Limb (tissue), 2 donors: ENCODE results near the gene DCST1.

Experiments used
- DNase-seq, 2 donors: peaks; one replicate each; pipeline ENCODE4 v3.0.0-alpha.2; 2016; ENCODE audit errors: extremely low spot score in 2 of 2

The DCST1 gene

GRCh38 chr1:155072531-155073289 is 39.1 kb downstream of the DCST1 start:
- no peak for DNase-seq

- no peak for DNase-seq
These were observed 40.0 kb downstream of the DCST1 start for GRCh38 chr1:155073377-155074242.

- no peak for DNase-seq
These were observed 41.9 kb downstream of the DCST1 start for GRCh38 chr1:155075535-155075934.

- no peak for DNase-seq
These were observed 42.7 kb downstream of the DCST1 start for GRCh38 chr1:155076371-155076770.

- no peak for DNase-seq
These were observed 43.7 kb downstream of the DCST1 start for GRCh38 chr1:155077346-155077745.

- DNase-seq, result no peak
These were observed 44.3 kb downstream of the DCST1 start for GRCh38 chr1:155077758-155078445.

GRCh38 chr1:155078469-155079209 is 45.0 kb downstream of the DCST1 start, which contains the start of gene EFNA3:
Gene EFNA3, plus strand, starts transcription at chr1:155078837. Its CDS starts 105 bp downstream, at chr1:155078942.
- peak; percentile 60 to 93 for DNase-seq

GRCh38 chr1:155079210-155079486 is 45.5 kb downstream of the DCST1 start:
- DNase-seq, result no peak

GRCh38 chr1:155079487-155080311 is 46.1 kb downstream of the DCST1 start:
- peak in 1 of 2 donors; percentile 64 for DNase-seq

GRCh38 chr1:155080312-155081228 is 46.9 kb downstream of the DCST1 start:
- peak in 1 of 2 donors; percentile 91 for DNase-seq

GRCh38 chr1:155081472-155082300 is 48.1 kb downstream of the DCST1 start:
- DNase-seq, result peak in 1 of 2 donors; percentile 59

- DNase-seq, result peak in 1 of 2 donors; percentile 54
These were observed 48.9 kb downstream of the DCST1 start for GRCh38 chr1:155082301-155083051.

GRCh38 chr1:155083052-155083541 is 49.5 kb downstream of the DCST1 start:
- DNase-seq, result no peak

GRCh38 chr1:155083865-155084721 is 50.5 kb downstream of the DCST1 start:
- DNase-seq, result peak; percentile 37 to 60

- DNase-seq, result peak; percentile 95 to 97
These were observed 51.3 kb downstream of the DCST1 start for GRCh38 chr1:155084722-155085503.
